ENCODE measurements around the gene ZNF618.

DNA sequence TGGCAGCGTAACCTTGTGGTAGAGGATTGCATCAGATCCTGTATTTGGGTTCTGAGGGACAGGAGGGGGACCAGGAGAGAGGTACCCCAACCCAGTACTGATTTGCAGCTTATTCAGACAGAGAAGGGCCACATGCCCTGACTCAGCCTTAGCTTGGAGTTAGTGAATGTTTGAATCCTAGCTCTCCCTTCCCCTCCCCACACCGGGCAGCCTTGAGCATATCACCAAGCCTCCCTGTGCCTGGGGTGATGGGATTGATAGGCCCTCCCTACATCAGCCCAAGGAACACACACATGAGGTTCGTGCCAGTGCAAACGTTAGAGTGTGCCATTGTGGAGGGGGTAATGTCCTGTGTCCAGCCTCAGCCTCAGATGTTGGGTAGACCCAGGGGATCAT is 130.0 kb downstream of the ZNF618 start:
- TF ChIP-seq, protein P1, sequence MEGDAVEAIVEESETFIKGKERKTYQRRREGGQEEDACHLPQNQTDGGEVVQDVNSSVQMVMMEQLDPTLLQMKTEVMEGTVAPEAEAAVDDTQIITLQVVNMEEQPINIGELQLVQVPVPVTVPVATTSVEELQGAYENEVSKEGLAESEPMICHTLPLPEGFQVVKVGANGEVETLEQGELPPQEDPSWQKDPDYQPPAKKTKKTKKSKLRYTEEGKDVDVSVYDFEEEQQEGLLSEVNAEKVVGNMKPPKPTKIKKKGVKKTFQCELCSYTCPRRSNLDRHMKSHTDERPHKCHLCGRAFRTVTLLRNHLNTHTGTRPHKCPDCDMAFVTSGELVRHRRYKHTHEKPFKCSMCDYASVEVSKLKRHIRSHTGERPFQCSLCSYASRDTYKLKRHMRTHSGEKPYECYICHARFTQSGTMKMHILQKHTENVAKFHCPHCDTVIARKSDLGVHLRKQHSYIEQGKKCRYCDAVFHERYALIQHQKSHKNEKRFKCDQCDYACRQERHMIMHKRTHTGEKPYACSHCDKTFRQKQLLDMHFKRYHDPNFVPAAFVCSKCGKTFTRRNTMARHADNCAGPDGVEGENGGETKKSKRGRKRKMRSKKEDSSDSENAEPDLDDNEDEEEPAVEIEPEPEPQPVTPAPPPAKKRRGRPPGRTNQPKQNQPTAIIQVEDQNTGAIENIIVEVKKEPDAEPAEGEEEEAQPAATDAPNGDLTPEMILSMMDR (IDR thresholded peaks at IDR 0.05; ENCODE audit: low read depth, low read length, poor library complexity, severe bottlenecking): no peak
- TF ChIP-seq EZH2phosphoT487 (IDR thresholded peaks at IDR 0.05; ENCODE audit: borderline replicate concordance, low read length): no peak
